IPS-18a (cell line): ENCODE measurements around the gene ATXN7.
A peak's percentile ranks its signal among the peaks of the same experiment; 100 is the strongest.

Experiments
- H3K27ac ChIP-seq: one replicate; pipeline ENCODE4 v1.5.1; 2013; ENCODE audit warnings: low read length
- H3K27me3 ChIP-seq: one replicate; pipeline ENCODE4 v1.6.1; 2013; ENCODE audit warnings: mild to moderate bottlenecking, low read length; ENCODE audit not compliant: control insufficient read depth, insufficient read depth
- H3K36me3 ChIP-seq: one replicate; pipeline ENCODE4 v1.6.1; 2013; ENCODE audit warnings: low read depth, low read length; ENCODE audit not compliant: control insufficient read depth
- H3K4me1 ChIP-seq: one replicate; pipeline ENCODE4 v1.6.1; 2013; ENCODE audit warnings: low read depth, low read length; ENCODE audit not compliant: control insufficient read depth
- H3K4me3 ChIP-seq: one replicate; pipeline ENCODE4 v1.5.1; 2013; ENCODE audit warnings: low read length
- H3K9ac ChIP-seq: one replicate; pipeline ENCODE4 v1.6.1; 2013; ENCODE audit warnings: mild to moderate bottlenecking, low read length, moderate library complexity
- H3K9me3 ChIP-seq: one replicate; pipeline ENCODE4 v1.6.1; 2013; ENCODE audit warnings: low read depth, low read length; ENCODE audit not compliant: control insufficient read depth

ATXN7 gene

GRCh38 chr3:64019879-64020278 lies 156.2 kb downstream of the ATXN7 start:
- no peak overlapping the region for H3K27ac ChIP-seq
- no peaks in the 10 kb centered on the region for H3K27me3 ChIP-seq
- H3K4me3 ChIP-seq = no peak overlapping the region
- H3K9me3 ChIP-seq = no peaks in the 10 kb centered on the region
- H3K9ac ChIP-seq = no peak overlapping the region
- peaks cover 7% of the 10 kb centered on the region for H3K4me1 ChIP-seq
- H3K36me3 ChIP-seq = peaks cover 56% of the 10 kb centered on the region

GRCh38 chr3:64021922-64022321 lies 158.3 kb downstream of the ATXN7 start:
- Histone ChIP-seq H3K9ac (no peak overlapping the region), H3K4me1 (peaks cover 7% of the 10 kb centered on the region), H3K9me3 (no peaks in the 10 kb centered on the region), H3K27me3 (no peaks in the 10 kb centered on the region), H3K4me3 (peak overlapping the region; percentile 93), H3K36me3 (peaks cover 41% of the 10 kb centered on the region), H3K27ac (no peak overlapping the region)

GRCh38 chr3:64022451-64023186 lies 159.0 kb downstream of the ATXN7 start:
- Histone ChIP-seq H3K36me3 (peaks cover 34% of the 10 kb centered on the region), H3K9me3 (no peaks in the 10 kb centered on the region), H3K4me1 (peaks cover 7% of the 10 kb centered on the region), H3K4me3 (peak overlapping the region; percentile 93), H3K27ac (peak overlapping the region; percentile 87), H3K27me3 (no peaks in the 10 kb centered on the region), H3K9ac (peak overlapping the region; percentile 84)

- H3K9ac ChIP-seq = peak within 1 kb of the TSS; percentile 84
- no peaks in the 10 kb centered on the region for H3K9me3 ChIP-seq
- H3K27me3 ChIP-seq = no peaks in the 10 kb centered on the region
- peak within 1 kb of the TSS; percentile 93 for H3K4me3 ChIP-seq
- H3K4me1 ChIP-seq = peaks cover 7% of the 10 kb centered on the region
- peak within 1 kb of the TSS; percentile 87 for H3K27ac ChIP-seq
- H3K36me3 ChIP-seq = peaks cover 27% of the 10 kb centered on the region
Measured at GRCh38 chr3:64023187-64023860, 159.7 kb downstream of the ATXN7 start, which contains the start of gene PSMD6. PSMD6 (minus strand) TSS chr3:64023494; CDS start chr3:64023419, 75 bp downstream.

- Histone ChIP-seq H3K9ac (no peak overlapping the region), H3K27ac (no peak overlapping the region), H3K9me3 (no peaks in the 10 kb centered on the region), H3K27me3 (no peaks in the 10 kb centered on the region), H3K4me1 (peaks cover 11% of the 10 kb centered on the region), H3K36me3 (peaks cover 22% of the 10 kb centered on the region), H3K4me3 (peak overlapping the region; percentile 93)
Measured at GRCh38 chr3:64023861-64024223, 160.2 kb downstream of the ATXN7 start.

- H3K27ac ChIP-seq = no peak overlapping the region
- H3K36me3 ChIP-seq = peaks cover 4% of the 10 kb centered on the region
- H3K9ac ChIP-seq = no peak overlapping the region
- H3K9me3 ChIP-seq = no peaks in the 10 kb centered on the region
- no peaks in the 10 kb centered on the region for H3K27me3 ChIP-seq
- peaks cover 20% of the 10 kb centered on the region for H3K4me1 ChIP-seq
- H3K4me3 ChIP-seq = no peak overlapping the region
Measured at GRCh38 chr3:64026346-64026745, 162.7 kb downstream of the ATXN7 start.

GRCh38 chr3:64027658-64028057 lies 164.0 kb downstream of the ATXN7 start:
- H3K36me3 ChIP-seq = no peaks in the 10 kb centered on the region
- no peaks in the 10 kb centered on the region for H3K9me3 ChIP-seq
- H3K4me1 ChIP-seq = peaks cover 13% of the 10 kb centered on the region
- H3K9ac ChIP-seq = no peak overlapping the region
- H3K27me3 ChIP-seq = no peaks in the 10 kb centered on the region
- no peak overlapping the region for H3K4me3 ChIP-seq
- no peak overlapping the region for H3K27ac ChIP-seq

GRCh38 chr3:64028754-64029153 lies 165.1 kb downstream of the ATXN7 start:
- H3K4me1 ChIP-seq = peaks cover 13% of the 10 kb centered on the region
- H3K9ac ChIP-seq = no peak overlapping the region
- no peak overlapping the region for H3K4me3 ChIP-seq

GRCh38 chr3:64029287-64029686 lies 165.6 kb downstream of the ATXN7 start:
- no peak overlapping the region for H3K4me3 ChIP-seq
- no peak overlapping the region for H3K27ac ChIP-seq
- H3K4me1 ChIP-seq = peaks cover 13% of the 10 kb centered on the region
- H3K27me3 ChIP-seq = no peaks in the 10 kb centered on the region
- H3K36me3 ChIP-seq = no peaks in the 10 kb centered on the region
- no peak overlapping the region for H3K9ac ChIP-seq
- no peaks in the 10 kb centered on the region for H3K9me3 ChIP-seq

More at GRCh38 chr3:64028754-64029153, 165.1 kb downstream of the ATXN7 start:
- H3K36me3 ChIP-seq = no peaks in the 10 kb centered on the region
- no peaks in the 10 kb centered on the region for H3K9me3 ChIP-seq
- H3K27ac ChIP-seq = no peak overlapping the region
- no peaks in the 10 kb centered on the region for H3K27me3 ChIP-seq

GRCh38 chr3:64030741-64031140 lies 167.1 kb downstream of the ATXN7 start:
- Histone ChIP-seq H3K27ac (no peak overlapping the region), H3K4me1 (peaks cover 13% of the 10 kb centered on the region), H3K9me3 (no peaks in the 10 kb centered on the region), H3K36me3 (no peaks in the 10 kb centered on the region), H3K27me3 (no peaks in the 10 kb centered on the region), H3K9ac (no peak overlapping the region), H3K4me3 (no peak overlapping the region)

GRCh38 chr3:64031540-64032508 lies 168.2 kb downstream of the ATXN7 start:
- Histone ChIP-seq H3K27ac (no peak overlapping the region), H3K4me1 (peaks cover 13% of the 10 kb centered on the region), H3K9ac (no peak overlapping the region), H3K9me3 (no peaks in the 10 kb centered on the region), H3K36me3 (no peaks in the 10 kb centered on the region), H3K27me3 (no peaks in the 10 kb centered on the region), H3K4me3 (no peak overlapping the region)
